Measurements from ENCODE around the gene ZNF44.
A peak's percentile ranks its signal among the peaks of the same experiment; 100 is the strongest.

ZNF44 gene

GRCh38 chr19:12260861-12261260 is 33.8 kb downstream of the ZNF44 start:
- no peak for DNase-seq

- DNase-seq: no peak
These were observed 34.4 kb downstream of the ZNF44 start for GRCh38 chr19:12260236-12260635.

GRCh38 chr19:12255372-12255771 is 39.3 kb downstream of the ZNF44 start:
- no peak for DNase-seq

- no peak for DNase-seq
These were observed 47.0 kb downstream of the ZNF44 start for GRCh38 chr19:12247644-12248222.

GRCh38 chr19:12244370-12244769 is 50.3 kb downstream of the ZNF44 start:
- DNase-seq: peak in 2 of 3 experiments; percentile 29 to 60

GRCh38 chr19:12237143-12237839 is 57.4 kb downstream of the ZNF44 start:
- no peak for DNase-seq

- DNase-seq: no peak
These were observed 61.7 kb downstream of the ZNF44 start for GRCh38 chr19:12232961-12233360.

- no peak for DNase-seq
These were observed 63.6 kb downstream of the ZNF44 start for GRCh38 chr19:12230751-12231733.

- DNase-seq: no peak
These were observed 64.7 kb downstream of the ZNF44 start for GRCh38 chr19:12229990-12230389.

- DNase-seq: no peak
These were observed 70.0 kb downstream of the ZNF44 start for GRCh38 chr19:12224676-12225075.

- DNase-seq: no peak
These were observed 71.6 kb downstream of the ZNF44 start for GRCh38 chr19:12222980-12223630.

Data from NCI-H1417 (cell line).